HEK293 (cell line): ENCODE results near the gene CCDC167.

Source experiments
- ZNF23 ChIP-seq: fragments of 450-650 bp; formaldehyde crosslinking; IDR thresholded peaks from 2 replicates; pipeline ENCODE4 v1.5.1; 2016; ENCODE audit warnings: missing biosample characterization, missing genetic modification characterization, borderline replicate concordance
- ZNF292 ChIP-seq: fragments of 450-650 bp; formaldehyde crosslinking; IDR thresholded peaks from 2 replicates; pipeline ENCODE4 v1.5.1; 2016; ENCODE audit warnings: low read depth, missing biosample characterization, missing genetic modification characterization, borderline replicate concordance
- ZNF660 ChIP-seq: fragments of 450-650 bp; IDR thresholded peaks from 2 replicates; pipeline ENCODE4 v1.5.1; 2018; ENCODE audit warnings: missing biosample characterization, mild to moderate bottlenecking, missing genetic modification characterization
- TF ChIP-seq, protein P1 (sequence below): fragments of 450-650 bp; formaldehyde crosslinking; IDR thresholded peaks from 2 replicates; pipeline ENCODE4 v1.5.1; 2016; ENCODE audit warnings: missing biosample characterization, missing genetic modification characterization

GRCh38 chr6:37487591-37488380, 11.9 kb downstream of the CCDC167 start:
- TF ChIP-seq, protein P1, sequence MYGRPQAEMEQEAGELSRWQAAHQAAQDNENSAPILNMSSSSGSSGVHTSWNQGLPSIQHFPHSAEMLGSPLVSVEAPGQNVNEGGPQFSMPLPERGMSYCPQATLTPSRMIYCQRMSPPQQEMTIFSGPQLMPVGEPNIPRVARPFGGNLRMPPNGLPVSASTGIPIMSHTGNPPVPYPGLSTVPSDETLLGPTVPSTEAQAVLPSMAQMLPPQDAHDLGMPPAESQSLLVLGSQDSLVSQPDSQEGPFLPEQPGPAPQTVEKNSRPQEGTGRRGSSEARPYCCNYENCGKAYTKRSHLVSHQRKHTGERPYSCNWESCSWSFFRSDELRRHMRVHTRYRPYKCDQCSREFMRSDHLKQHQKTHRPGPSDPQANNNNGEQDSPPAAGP (tag by site-specific recombination): no peak
- no peak for TF ChIP-seq ZNF292 (tag by site-specific recombination)
- no peak for TF ChIP-seq ZNF660 (tag by site-specific recombination)
- TF ChIP-seq ZNF23 (tag by site-specific recombination): no peak
